GM21423 (cell line): ENCODE data around the gene GLRX.
A peak's percentile ranks its signal among the peaks of the same experiment; 100 is the strongest.

ENCODE experiments used
- ATAC-seq: cut with Tn5 transposase; IDR thresholded peaks from one replicate; pipeline ENCODE4 v1.9.1; 2021; ENCODE audit warnings: mild to moderate bottlenecking, moderate library complexity; ENCODE audit not compliant: unreplicated experiment

Gene GLRX, protein sequence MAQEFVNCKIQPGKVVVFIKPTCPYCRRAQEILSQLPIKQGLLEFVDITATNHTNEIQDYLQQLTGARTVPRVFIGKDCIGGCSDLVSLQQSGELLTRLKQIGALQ

DNA sequence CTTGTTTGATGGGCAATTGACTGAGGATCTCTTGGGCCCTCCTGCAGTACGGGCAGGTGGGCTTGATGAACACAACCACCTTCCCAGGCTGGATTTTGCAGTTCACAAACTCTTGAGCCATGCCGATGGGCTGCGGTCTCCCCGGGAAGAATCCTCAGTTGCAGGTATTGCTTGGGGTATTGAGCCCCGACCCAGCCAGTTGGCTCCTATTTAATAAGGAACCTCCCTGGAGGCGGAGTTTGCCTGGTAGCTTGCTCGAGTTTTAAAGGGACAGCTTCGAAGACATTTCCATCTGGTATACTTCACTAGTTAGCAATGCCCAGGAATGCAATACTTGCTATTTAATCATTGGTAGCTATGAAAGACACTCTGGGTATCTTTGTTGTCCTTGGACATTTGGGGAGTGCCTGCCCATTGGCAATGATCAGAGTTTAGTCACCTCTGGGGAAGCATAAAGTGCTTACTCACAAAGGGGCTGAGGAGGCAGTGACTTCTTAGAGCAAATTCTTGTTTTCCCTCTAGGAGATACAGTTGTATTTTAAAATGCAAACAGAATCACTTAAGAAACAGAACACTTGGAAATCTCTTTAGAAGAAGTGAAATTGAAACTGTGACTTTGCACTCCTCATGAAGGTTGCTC is at the start of gene GLRX:
Gene GLRX, minus strand, starts transcription at position 185 of the 640 bp plus-strand sequence. Its CDS starts 64 bp downstream, at position 121.
- ATAC-seq = peak; percentile 36

DNA sequence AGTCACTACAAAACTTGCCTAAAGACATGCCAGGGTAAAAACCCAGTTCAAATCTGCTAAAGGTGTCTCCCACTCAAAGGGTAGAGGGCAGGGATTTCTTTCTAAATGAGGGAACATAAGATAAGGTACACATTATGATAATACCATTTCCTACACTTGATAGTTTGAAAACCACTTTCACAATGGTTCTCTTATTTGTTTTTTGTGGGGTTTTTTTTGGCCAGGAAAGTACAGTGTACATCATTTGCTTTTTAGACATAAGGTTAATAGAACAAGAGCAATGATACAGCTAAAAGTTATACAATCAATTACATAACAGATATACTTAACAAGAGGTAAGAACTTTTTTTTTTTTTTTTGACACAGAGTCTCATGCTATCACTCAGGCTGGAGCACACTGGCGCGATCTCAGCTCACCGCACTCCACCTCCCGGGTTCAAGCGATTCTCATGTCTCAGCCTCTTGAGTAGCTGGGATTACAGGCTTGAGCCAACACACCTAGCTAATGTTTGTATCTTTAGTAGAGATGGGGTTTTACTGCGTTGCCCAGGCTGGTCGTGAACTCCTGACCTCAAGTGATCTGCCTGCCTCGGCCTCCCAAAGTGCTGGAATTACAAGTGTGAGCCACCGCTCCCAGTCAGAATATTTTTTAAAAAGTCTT is 48.8 kb upstream of the GLRX start:
- no peak for ATAC-seq

DNA sequence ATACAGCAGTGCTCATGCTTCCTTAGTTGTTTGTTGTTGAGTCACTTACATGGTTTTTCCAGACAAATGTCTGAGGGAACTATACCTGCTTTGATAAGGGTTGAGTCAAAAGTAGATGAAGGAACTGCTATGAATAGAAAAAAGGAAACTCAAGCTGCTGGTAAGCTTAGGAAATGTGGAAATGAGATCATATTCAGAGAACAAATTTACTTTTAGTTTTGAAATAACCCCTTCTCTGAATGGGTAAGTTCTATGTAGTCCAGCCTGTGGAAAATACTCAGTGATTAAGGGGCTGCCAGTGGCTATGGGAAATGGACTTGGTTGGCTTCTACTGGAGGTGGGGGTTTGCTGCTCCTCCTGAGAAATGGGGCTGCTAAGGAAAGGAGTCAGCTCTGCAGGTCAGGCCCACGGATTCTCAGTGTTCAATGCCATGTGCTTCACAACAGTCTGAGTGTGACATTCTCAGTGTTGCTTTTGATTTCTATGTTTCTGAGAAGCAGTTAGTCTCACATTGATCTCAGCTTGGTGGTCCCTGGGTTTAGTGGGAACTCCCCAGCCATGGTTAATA is 47.7 kb upstream of the GLRX start:
- ATAC-seq = peak; percentile 61

DNA sequence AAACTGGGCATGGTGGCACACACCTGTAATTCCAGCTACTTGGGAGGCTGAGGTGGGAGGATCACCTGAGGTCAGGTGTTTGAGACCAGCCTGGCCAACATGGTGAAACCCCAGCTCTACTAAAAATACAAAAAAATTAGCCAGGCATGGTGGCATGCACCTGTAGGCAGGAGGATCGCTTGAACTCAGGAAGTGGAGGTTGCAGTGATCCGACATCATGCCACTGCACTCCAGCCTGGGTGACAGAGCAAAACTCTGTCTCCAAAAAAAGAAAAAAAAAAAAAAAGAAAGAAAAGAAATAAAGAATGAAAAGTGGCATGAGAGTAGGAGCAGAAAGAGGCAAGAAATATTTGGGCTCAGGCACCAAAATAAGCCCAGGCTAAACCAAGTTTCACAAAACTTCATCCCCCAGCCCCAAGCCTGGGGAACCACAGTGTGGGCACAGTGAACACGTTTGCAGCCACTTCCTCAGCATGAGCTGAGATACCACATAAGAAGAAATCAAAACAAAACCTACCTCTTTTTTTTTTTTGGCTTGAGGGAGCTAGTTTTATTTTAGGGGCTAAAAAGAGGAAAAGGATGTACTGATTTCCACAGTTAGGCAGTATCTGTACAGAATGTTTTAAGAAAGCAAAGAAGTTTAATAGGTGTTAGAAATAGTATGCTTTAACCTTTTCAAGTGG is 46.8 kb upstream of the GLRX start:
- ATAC-seq = peak; percentile 54

DNA sequence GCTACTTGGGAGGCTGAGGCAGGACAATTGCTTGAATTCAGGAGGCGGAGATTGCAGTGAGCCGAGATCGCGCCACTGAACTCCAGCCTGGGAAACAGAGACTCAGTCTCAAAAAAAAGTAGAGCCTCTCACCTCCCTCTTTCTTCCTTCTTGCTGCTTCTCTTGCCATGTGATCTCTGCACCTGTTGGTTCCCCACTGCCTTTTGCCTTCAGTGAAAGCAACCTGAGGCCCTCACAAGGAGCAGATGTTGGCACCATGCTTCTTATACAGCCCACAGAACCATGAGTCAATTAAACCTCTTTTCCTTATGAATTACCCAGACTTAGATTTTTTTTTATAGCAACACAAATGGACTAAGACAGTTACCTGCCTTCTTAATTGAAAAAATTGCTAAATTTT is 45.6 kb upstream of the GLRX start:
- ATAC-seq = no peak

DNA sequence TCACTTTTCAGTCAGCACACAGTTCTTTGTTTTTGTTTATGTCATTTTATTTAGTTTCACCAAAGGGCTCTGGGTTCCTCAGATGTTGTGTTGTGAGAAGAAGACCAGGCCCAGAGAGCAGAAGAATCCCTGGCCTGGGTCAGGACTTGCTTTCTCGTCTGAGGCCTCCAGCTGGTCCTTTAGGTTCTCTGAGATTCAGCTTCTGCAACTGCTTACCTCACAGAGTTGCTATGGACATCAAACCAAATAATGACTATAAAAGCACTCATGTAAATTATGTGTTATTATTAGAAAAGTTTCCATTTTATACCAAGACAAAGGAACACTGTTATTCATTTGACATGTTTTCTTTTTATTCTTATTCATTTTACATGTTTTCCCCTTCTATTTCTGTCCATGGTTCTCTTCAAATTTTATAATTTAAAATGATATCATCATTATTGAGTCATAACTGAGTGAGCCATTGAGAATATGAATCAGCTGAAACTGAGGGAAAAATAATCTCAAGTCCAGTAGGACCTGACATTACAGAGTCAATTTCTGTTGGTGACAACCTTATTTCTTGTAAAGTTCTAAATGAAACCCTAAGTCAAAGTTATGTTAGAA is 44.0 kb upstream of the GLRX start:
- no peak for ATAC-seq

DNA sequence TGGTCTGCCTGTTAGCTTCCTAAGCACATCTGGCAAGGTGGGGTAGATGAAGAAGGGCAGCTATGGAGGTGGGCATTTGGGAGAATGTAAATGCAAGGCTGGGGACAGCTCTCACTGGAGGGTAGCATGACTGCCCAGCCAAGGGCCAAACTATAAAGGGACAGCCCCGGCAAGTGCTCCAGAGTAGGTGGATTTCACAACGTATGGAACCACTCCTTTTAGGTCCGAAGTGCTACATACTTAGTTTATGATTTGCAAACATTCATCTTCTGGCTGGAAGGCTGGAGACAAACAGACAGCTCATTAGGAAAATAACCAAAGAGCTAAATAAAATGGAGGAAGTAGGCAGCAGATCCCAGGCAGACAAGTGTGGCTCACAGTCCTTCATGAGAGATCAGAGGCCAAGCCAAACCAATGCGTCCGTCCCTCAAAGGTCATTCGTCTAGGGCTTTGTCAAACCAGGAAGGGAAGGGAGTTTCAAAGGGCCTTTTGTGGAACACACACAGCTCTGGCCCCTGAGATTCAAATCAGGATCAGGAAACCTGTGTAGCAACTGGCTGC is 42.5 kb upstream of the GLRX start:
- ATAC-seq = no peak

DNA sequence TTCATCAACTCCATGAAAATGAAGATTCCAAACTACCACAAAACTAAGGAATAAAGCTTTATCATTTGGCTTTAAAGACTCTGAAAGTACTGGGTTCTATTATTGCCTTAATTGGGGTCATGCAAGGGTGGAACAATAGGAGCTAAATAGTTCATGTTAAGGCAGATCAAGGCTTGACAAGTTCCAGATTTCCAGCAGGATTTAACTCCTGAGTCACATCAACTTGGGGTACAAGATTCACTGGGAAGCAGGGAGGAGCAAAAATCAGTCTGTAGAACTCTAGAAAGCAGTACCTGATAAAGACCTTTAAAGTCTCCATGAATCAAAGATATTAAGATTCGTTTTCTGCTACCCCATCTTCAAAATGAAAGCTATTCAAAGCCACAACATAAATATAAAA is 41.9 kb upstream of the GLRX start:
- no peak for ATAC-seq

DNA sequence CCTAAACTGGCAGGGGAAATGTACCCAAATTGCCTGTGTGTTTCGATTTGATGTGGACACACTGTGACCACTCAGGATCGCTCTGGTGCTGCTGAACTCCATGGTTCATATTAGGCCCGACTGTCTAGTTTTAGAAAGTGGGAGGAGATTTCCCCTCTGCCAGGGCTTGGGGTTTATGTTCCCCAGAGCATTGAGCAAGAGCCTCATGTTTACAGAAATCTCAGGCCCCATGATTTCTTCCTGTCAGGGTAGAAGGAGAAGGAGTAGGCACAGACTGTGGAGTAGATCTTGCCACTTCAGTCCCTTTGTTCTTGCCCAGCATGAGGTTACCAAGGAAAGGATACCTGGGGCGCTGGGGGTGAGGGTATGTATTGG is 40.8 kb upstream of the GLRX start:
- no peak for ATAC-seq

DNA sequence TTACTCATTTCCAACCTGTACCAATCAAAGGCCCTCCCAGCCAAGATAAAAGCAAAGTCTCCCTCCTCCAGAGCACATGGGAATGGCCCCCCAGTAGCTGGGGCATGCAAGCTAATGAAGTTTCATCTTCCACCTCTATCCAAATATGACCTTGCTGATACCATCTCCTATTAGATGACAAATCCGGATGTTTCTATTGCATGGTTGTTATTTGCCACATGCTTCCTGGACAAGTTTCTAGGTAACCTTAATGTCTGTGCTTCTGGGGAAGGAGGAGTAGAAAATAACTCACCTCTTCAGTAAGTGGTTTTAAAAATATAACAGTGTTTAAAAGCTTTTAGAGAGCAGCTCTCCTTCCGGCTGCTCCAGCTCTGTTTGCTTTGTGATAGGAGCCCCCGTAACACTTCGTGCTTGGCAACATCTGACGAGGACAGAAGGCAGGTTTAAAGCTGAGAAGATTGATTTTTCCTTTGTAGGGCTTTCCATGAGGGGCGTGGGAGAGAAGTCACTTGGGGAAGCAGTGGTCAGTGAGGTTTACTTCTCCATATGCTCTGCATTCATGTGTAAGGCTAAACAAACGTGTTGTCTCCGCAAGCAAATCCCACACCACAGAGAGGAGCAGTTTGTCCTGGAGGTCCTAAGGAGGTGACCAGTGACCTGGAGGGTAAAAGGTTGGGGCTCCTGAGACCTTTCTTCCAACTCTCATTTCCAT is 40.3 kb upstream of the GLRX start:
- ATAC-seq = no peak

DNA sequence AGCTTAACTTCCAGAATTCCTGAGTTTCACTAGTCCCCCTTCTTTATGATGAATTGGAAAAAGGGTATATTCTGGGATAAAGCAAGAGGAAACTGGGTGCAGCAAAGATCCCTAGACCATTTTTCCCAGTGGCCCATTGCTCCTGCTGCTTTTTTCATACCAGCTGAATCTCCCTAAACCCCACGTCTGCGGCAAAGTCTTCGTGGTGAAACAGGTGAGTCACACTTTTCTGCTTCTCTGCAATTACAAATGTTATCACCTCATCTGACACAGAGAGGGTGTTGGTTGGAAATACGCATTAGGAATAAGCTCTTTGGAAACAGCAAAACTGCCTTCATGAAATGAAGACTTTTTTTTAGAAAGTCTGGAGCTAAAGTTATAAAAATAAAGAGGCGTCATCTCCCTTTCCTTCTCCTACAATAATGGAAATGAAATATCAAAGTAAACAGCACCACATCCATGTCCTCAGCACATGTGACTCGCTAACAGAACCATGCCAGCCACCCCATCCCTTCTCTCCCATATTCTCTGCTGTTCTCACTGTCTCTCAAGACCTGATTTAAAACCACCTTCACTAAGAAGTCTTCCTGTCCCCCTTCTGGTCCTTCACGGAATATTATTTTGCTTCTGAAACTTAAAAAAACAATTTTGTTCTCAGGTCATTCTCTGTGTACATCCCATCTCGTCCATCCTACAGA is 39.5 kb upstream of the GLRX start:
- ATAC-seq = no peak

DNA sequence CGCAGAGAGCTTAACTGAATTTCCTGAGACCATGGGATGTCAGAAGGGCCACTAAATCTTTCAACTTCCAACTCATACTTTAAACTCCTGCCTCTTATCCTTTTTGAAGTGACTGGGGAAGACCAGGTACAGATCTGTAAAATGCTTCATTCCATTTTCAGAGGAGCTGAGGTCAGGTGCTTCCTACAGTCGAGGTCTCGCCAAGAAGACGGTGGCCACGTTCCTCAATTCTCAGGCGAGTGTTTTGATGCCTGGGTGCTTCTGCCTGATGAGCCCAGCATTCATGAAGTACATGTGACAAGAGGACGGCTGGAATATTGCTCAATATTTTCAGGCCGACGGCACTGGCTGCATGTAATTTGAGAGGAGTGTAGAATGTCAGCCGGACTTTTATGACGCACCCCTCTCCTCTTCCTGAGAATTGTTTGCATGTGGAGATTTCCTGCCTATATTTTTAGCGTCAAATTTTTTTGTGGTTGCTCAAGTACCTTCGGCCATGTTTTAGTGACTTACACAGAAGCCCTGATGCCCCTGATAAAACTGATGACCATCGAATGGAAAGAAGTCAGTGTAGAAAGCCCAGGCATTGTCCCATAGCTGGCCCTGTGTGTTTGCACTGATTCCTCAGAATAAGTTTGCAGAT is 38.8 kb upstream of the GLRX start:
- no peak for ATAC-seq

DNA sequence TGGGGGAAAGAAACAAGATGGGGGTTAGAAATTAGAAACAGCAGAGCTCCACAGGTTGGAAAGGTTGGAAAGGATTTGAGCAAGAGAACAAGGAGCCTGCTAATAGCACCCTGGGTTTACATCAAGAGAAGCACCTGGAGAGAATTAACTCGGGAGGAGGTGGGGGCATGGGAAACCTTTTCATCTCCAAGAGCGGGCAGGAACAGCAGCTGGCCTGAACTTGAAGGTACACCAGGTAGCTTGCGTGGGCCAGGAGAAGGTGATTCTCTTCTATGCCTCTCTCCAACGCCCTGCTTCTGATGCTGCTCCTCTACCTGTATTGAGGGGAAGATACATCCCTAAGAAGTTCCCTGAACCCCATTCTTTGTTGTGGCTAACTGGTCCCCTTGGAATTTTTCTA is 37.1 kb upstream of the GLRX start:
- ATAC-seq = no peak

DNA sequence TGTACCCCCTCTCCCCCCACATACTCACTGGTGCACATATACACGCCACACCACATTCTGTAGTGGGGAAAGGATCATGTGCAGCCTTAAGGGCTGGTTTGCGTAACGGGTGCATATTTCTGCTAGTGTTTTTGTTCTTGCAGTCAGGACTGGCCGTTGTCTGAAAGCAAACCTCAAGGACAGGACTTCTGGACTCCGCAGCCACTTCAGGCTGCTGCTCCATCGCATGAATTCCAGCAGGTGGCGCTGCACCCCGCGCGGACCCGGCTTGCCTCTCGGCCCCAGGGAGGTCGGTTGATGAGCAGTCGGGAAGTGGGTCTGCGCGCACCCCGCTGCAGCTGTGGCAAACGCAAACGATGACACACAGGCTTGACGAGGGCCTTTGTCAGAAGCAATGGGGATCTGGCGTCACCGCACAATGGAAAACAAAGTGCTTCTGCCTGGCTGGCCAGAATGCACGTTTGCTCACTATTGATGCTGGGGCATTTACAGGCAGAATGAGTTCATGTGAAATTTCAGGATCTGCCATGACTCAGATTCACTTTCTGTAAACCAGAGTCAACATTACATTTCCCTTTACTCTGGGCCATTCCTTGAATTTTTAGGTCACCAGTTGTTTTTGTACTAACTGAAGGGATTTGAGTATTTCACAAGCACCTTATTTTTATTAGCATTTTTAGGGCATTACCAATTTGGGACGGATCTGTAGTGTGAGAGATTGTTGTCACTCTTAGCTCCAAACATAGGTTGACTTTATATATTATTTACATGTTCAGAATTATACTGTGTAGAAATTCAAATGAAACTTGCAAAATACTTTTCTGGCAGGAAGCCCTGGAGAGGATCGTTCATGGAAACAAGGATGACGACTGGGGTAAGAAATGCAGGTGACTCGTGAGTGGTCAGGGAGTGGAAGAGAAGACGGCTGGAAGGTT is 36.4 kb upstream of the GLRX start:
- peak; percentile 83 for ATAC-seq

DNA sequence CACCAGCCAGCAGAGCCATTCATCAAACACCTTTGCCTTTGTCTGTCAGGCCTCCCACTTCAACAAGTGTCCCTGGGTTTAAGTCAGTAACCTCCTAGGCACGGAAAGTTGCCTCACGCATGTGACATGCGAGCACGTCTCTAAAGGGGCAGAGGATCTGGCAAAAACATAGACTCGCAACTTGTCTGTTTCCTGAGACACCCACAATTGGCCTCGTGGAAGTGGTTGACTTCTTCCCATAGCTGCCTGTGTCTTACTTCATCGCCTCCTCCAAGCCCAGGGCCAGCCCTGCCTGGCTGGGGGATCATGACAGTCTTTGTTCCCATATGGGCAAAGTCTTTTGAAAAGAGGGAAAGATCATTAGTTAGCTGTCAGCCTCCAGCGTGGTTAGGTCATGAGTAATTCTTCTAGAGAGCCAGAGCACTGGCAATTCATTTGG is 35.5 kb upstream of the GLRX start:
- no peak for ATAC-seq

DNA sequence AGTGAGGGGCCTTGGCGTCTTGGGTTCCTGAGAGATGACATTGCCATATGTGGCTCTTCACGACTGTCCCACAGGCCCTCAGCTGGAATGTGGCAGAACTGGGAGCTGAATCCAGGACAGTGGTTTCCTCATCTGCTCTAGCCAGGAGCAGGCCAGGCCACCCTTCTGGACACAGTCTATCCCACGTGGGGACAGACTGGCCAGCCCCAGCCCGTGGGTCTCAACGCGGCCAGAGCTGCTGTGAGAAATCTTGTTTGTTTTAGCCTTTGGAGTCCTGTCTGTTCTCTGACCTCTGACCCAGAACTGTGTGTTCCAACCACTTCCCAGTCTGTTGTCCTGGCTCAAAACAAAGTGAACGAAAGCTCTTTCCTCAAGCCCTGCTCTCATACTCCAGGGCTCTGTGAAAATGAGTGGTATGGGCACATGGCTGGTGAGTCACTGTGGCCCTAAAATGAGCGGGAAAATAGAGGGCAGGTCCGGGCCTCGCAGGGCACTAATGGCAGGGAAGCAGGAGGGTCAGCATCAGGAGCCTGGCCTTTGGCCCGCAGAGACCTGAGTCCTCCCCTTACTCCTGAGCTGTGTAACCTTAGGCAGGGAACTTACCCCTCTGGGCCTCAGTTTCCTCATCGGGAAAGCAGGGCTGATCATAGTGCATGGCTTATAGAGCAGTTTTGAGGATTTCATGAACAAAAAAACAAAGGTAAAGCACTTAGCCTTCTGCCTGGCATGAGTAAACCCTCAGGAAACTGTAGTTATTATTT is 34.8 kb upstream of the GLRX start:
- ATAC-seq = no peak

DNA sequence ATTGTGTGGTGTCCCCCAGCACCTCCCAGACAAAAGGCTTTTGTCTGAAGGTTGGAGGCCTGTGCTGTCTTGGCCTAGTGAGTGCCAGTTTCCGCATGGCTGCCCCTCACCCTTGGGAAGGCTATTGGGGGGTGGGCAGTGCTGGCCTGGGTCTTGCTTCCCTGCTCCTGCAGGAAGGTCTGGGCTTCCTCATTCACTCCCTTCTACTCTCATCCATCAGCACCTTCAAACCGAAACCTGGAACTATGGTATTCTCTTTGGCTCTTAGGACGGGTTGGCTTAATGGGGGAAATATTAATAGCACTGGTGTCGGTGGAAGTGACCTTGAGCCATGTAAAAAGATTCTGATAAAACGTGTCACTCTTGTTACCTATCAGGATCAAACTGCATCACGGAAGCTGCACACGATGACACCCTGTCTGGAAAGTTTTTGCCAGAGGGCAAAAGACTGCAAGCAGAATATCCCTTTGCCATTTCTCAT is 34.0 kb upstream of the GLRX start:
- ATAC-seq = no peak
